ENCODE data around the gene ECD.

The ECD gene

GRCh38 chr10:73167783-73168464 is at the start of gene ECD, which contains the start of gene FAM149B1:
Gene ECD, minus strand, starts transcription at chr10:73168008. Its CDS starts 4,071 bp downstream, at chr10:73163937.
Gene FAM149B1, plus strand, starts transcription at chr10:73168119. Its CDS starts 221 bp downstream, at chr10:73168340.
- peak; percentile 77 for DNase-seq

- DNase-seq, result no peak
These were observed 47.9 kb upstream of the ECD start for GRCh38 chr10:73215749-73216148.

DNA sequence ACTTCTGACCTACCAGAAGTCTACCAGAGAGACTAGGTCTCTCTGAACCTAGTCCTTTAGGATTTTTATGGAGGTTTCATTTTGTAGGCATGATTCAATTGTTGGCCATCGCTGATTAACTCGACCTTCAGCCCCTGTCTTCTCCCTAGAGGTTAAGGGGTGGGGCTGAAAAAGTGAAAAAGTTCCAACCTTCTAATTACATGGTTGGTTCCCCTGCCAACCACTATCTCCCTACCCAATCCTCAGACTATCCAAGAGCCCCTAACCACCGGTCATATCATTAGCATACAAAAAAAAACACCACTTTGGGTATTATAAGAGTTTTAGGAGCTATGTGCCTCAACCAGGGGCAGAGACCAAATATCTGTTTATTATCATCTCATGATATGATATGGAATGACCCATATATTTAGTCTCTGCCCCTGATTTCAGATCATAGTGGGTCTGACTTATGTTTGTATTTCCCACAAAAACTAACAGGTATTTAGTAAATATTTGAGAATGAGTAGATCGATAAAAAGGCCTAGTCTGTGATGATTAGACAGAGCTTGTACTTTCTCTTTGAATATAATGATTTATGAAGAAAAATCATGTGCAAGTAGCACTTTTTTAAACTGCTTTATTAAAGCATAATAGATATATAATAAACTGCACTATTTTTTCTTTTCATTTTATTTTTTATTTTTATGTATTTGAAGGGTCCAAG is 43.5 kb upstream of the ECD start:
- DNase-seq, result no peak

GRCh38 chr10:73210395-73211105 is 42.7 kb upstream of the ECD start:
- DNase-seq, result no peak

GRCh38 chr10:73209705-73210104 is 41.9 kb upstream of the ECD start:
- DNase-seq, result no peak

- DNase-seq, result no peak
These were observed 40.1 kb upstream of the ECD start for GRCh38 chr10:73207883-73208282.

GRCh38 chr10:73206385-73206784 is 38.6 kb upstream of the ECD start:
- DNase-seq, result no peak

DNA sequence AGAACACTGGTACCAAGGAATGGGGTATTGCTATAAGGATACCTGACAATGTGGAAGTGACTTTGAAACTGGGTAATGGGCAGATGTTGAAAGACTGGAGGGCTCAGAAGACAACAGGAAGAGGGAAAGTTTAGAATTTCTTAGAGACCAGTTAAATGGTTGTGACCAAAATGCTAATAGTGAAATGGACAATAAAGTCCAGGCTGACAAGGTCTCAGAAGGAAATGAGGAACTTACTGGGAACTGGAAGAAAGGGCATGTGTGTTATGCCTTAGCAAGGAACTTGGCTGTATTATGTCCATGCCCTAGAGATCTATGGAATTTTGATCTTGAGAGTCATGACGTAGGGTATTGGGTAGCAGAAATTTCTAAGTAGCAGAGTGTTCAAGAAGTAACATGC is 38.1 kb upstream of the ECD start:
- DNase-seq, result no peak

- no peak for DNase-seq
These were observed 37.3 kb upstream of the ECD start for GRCh38 chr10:73205081-73205480.

DNA sequence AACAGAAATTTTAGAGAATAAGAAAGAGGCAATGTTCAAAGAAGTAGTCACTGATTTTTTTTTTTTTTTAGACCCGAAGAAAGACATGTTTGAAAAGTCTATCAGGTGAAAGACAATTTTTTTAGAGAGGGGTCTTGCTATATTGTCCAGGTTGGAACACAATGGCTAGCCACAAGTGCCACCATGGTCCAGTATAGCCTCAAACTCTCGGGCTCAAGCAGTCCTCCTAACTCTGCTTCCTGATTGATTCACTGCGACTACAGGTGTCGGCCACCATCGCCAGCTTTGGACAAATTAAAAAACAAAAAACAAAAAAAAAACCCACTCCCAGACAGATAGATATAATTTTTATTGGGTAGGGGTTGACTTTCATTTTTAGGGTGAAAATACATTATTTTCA is 22.4 kb upstream of the ECD start:
- no peak for DNase-seq

GRCh38 chr10:73186266-73186665 is 18.5 kb upstream of the ECD start:
- no peak for DNase-seq

DNA sequence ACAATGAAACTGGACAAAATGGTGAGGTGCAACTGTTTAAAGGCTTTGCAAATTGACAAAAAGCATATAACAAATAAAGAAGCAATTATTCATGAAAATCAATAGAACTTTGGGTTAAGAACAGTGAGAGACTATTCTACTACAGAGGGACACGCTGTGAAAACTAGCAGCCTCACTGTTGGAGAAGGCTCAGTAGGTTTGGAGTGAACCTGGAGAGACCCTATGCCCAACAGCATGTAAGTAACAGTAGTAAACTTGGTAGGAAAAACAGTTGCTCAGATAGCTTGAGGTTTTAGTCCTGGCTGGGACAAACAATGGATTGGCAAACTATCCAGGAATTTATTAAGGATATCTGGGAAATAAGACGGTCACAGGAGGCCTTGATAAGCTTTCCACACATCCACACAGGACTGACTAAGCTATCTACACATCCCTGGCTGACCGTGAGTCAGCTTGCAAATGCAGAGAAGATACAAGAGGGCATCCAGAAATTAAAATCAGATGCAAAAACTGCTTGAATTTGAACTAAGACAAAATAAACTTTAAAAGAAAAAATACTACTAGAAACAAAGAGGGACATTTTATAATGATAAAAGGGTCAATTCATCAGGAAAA is 16.0 kb upstream of the ECD start:
- DNase-seq, result no peak

GRCh38 chr10:73182568-73182967 is 14.8 kb upstream of the ECD start:
- no peak for DNase-seq

- DNase-seq, result no peak
These were observed 6.5 kb upstream of the ECD start for GRCh38 chr10:73174148-73174925.

GRCh38 chr10:73172867-73173266 is 5.1 kb upstream of the ECD start:
- no peak for DNase-seq

- no peak for DNase-seq
These were observed 1.5 kb upstream of the ECD start for GRCh38 chr10:73169320-73169719.

GRCh38 chr10:73168465-73168803 is 626 bp upstream of the ECD start:
- DNase-seq, result no peak

GRCh38 chr10:73167458-73167782 is 388 bp downstream of the ECD start:
- DNase-seq, result no peak

GRCh38 chr10:73166972-73167371 is 836 bp downstream of the ECD start:
- DNase-seq, result no peak

- no peak for DNase-seq
These were observed 4.7 kb downstream of the ECD start for GRCh38 chr10:73163096-73163495.

DNA sequence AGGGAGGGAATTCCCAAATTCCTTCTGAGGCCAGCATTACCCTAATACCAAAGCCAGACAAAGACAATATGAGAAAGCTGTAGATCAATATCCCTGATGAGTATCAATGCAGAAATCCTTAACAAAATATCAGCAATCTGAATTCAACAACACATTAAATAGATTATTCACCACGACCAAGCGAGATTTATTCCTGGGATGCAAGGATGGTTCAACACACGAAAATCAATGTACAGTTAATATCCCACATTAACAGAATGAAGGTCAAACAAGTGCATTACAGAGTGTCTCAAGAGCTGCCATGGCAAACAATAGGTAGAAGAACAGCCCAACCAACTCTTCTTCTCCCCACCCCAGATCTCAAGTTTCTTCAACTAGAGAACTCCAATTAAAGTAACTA is 6.1 kb downstream of the ECD start:
- DNase-seq, result no peak

GRCh38 chr10:73161079-73161478 is 6.7 kb downstream of the ECD start:
- no peak for DNase-seq

DNA sequence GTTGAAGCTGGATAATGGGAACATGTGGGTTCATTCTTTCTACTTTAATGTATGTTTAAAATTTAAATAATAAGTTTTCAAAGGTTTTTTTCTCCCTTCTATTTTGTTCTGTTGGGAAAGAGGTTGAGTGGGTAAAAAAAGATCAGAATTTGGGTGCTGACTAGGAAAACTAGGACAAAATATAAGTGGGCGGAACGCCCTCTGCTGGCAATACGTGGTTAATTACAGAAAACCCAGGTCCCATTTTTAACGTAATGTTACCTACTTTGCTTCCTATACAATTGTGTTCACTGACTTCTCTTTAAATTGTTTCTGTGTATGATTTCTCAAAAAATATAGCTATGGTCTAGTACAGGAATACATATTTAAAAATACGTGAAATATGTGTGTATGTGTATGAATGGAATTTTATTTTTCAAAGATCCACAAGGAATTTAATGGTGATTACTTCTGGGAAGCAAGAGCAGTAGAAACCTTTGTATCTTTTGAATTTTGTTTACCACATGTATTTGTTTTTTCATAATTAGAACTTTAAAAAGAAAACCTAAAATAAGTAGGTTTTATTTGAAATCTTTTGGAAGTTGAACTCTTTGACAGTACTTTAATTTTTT is 8.7 kb downstream of the ECD start:
- no peak for DNase-seq

Measured in NCI-H2171 (cell line).